ENCODE results near the gene PAPSS2.
"Not testable (repeated sequence)": the region's sequence is repeated elsewhere in the genome, so short reads cannot be mapped to it uniquely, and the experiment has no call there.

The PAPSS2 gene

GRCh38 chr10:87712913-87713616 is 53.4 kb downstream of the PAPSS2 start:
- no peak for DNase-seq

DNA sequence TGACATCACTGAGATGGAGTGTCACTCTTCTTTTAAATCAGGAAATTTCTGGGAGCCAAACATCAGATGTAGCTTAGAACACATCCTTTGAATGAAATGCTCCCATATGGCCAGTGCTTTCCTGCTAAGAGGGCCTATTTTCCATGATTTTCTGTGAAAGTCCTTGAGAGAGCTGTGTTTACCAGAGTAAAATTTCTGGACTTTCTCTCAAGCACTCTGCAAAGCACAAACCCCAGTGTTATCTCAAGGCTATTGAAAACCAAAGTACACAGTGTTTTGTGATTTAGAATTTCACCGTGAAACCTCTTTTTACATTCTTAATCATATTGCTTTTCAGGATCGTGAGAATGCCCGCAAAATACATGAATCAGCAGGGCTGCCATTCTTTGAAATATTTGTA is 54.0 kb downstream of the PAPSS2 start:
- DNase-seq, result no peak

DNA sequence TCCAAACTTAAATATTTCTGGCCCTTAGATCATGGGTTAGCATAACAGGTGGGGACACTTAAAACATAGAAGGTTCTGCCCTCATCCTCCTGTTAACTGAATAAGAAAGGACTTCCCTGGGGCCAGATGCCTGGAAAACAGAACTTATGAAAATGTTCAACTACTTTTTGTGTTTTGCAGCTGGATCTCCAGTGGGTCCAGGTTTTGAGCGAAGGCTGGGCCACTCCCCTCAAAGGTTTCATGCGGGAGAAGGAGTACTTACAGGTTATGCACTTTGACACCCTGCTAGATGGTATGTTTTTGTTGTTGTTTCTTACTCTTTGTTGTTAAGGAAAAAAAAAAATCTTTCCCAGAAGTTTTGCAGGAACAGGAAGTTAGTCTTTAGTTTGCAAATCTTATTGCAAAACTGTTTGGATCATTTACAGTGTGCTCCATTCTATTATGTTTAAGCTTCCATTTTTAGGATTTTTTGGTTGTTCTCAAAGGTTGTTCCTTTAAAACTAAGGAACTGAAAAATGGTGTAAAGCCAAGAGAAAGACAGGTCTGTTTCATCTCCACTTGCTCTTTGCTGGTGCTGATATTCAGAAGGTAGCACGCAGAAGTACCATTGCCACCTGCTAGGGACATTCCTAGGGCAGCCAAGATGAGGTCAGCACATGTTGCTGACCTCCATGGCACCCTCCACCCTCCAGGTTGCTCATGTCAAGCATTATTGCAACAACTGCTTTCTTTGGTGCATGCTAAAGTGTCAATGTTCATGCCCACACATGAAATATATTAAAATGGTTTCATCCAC is 56.1 kb downstream of the PAPSS2 start:
- DNase-seq, result no peak

- no peak for DNase-seq
Measured at GRCh38 chr10:87716348-87716670, 56.6 kb downstream of the PAPSS2 start.

DNA sequence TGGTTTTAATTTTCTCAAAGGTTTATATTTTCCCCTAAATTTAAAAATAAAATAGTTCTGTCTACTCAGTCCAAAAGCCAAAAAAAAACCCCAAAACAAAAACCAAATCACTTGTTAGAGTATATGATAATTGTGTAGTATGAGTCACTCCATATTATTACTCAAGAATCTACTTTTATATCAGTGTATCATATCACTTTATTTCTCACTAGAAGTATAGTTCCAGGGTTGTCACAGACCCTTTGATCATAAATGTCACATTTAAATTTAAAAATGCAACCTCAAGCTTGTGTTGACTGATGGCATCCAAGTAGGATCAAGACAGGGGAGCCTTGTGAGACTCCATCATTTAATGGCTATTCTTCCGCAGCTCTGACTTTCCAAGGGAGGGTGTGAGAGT is 61.0 kb downstream of the PAPSS2 start:
- no peak for DNase-seq

- DNase-seq, result no peak
Measured at GRCh38 chr10:87721781-87722180, 62.1 kb downstream of the PAPSS2 start.

- DNase-seq, result no peak
Measured at GRCh38 chr10:87722716-87723115, 63.0 kb downstream of the PAPSS2 start.

DNA sequence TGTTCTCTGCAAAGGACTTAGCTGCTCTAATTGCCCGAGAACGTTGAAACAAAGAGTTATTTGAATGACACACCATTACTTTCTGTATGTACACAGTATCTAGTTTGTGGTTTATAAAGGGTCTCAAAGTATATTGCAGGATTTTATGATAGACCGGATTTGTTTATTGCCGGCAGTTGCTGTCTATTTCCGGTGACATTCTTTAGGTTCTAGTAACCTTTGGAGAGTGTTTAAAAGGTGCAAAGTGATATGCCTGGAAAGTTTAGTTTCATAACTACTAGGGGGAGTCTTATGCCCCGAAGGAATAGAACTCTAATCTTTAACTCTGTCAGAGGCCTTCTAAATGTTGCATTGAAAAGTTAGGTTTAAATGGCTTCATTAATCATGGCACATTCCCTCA is 63.8 kb downstream of the PAPSS2 start:
- DNase-seq, result no peak

- DNase-seq, result no peak
Measured at GRCh38 chr10:87724789-87725188, 65.1 kb downstream of the PAPSS2 start.

DNA sequence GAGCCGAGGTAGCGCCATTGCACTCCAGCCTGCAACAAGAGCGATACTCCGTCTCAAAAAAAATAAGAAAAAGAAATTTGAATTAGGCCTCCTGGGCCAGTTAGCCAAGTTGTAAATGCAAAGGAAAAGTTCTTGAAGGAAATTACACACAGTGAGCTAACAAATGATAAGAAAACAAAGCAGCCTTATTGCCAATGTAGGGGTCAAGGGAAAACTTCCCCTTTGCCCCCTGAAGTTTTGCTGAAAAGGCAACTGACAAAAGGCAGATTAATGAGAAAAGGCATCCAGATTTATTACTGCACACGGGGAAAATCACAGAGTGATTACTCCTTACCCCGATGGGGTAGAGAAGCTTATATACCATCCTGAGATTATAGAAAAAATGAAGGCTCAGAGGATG is 70.3 kb downstream of the PAPSS2 start:
- no peak for DNase-seq

- peak; percentile 6 for DNase-seq
Measured at GRCh38 chr10:87733081-87733480, 73.4 kb downstream of the PAPSS2 start.

DNA sequence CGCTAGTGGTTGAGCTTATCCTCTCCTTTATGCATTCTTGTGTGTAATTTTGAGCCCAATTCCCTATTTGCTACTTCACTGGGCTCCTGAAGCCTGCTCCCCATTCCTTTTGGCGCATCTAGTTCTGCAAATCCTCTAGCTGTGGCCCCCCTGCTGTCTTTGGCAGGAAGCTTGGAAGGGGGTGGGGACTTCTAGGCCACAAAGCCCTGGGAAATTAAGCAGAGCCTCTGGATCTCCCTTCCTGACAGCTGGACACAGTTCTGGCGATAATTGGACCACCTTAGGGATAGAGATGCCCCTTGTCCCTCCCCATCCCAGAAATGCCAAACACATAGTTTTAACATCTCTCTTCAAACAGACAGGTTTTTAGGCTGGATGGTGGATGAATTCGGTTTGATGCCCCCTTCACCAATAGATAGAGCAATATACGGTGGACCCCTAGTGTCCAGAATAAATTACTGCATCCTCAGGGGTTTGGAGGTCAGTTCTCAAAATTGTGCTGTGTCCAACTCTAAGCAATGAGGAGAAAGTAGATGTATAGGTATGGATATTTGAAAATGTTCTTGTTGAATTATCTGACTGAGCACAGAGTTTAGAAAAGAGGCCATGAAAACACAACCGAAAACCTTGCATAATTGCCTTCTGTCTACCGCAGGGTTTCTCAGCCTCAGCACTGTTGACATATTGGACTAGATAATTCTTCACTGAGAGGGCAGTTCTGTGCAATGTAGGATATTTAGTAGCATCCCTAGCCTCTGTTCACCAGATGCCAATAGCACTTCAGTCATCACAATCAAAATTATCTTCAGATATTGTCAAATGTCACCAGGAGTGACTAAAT is 75.5 kb downstream of the PAPSS2 start:
- peak; percentile 72 for DNase-seq

GRCh38 chr10:87738253-87738652 is 78.6 kb downstream of the PAPSS2 start:
- not testable (repeated sequence) for DNase-seq

DNA sequence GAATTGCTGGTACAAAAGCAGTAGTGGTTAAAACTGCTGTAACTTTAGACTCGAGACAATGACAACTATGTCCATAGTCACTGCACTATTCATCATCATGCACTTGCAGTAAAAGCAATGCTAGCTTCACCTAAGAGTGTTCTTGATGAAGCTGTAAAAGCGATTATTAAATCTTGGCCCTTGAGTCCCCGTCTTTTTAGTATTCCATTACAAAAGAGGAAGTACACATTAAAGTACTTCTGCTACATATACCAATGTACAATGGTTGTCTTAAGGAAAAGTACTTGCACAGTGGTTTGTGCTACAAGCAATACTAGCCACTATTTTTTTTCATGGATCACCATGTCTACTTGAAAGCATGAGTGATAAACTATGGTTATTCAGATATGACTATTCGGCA is 80.0 kb downstream of the PAPSS2 start:
- no peak for DNase-seq

DNA sequence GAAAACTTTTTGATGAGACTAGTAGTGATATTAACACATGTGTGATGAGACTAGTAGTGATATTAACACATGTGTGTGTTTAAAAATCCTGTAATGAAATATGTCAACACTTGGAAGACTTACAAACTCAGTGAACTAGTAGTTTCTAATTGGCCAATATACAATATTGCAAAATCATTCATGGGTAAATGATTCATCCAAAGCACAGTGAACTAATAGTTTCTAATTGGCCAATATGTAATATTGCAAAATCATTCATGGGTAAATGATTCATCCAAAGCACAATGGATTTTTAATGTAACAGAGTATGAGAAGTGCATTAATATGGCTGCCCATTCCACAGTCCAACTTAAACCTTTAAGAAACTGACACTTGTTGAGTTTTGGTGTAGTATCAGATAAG is 80.6 kb downstream of the PAPSS2 start:
- DNase-seq, result no peak

- DNase-seq, result not testable (repeated sequence)
Measured at GRCh38 chr10:87742992-87743610, 83.4 kb downstream of the PAPSS2 start.

DNA sequence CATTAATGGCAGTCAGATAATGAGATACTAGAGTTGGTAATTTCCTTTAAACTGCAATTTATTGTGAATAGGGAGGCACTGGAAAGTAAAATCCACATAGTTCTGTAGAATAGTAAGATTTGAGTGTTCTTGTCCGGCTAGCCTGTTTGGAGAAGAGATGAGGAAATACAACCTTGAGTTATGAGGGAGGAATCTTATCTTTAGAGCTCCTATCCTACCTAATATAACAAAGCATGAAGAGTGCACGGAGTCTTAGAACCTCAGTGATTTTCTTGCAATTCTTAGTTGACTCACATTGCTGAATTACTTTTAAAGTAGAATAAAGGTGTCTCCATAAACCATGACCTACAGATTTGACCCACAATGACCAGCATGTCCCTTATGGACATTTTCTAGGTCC is 84.9 kb downstream of the PAPSS2 start:
- no peak for DNase-seq

DNA sequence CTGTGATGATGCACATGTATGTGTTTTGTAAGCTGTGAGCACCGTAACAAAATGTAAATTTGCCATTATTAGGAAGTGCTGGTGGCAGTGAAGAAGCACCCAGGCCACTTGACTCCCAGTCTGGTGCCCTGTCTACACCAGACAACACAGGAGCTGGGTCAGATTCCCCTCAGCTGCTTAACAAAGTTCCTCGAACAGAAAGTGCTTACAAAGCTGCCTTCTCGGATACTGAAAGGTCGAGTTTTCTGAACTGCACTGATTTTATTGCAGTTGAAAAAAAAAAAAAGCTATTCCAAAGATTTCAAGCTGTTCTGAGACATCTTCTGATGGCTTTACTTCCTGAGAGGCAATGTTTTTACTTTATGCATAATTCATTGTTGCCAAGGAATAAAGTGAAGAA is 87.2 kb downstream of the PAPSS2 start:
- DNase-seq, result no peak

- DNase-seq, result not testable (repeated sequence)
Measured at GRCh38 chr10:87748244-87748643, 88.6 kb downstream of the PAPSS2 start.

GRCh38 chr10:87750001-87750671 is 90.5 kb downstream of the PAPSS2 start:
- peak; percentile 4 for DNase-seq

GRCh38 chr10:87750817-87751216 is 91.1 kb downstream of the PAPSS2 start:
- no peak for DNase-seq

DNA sequence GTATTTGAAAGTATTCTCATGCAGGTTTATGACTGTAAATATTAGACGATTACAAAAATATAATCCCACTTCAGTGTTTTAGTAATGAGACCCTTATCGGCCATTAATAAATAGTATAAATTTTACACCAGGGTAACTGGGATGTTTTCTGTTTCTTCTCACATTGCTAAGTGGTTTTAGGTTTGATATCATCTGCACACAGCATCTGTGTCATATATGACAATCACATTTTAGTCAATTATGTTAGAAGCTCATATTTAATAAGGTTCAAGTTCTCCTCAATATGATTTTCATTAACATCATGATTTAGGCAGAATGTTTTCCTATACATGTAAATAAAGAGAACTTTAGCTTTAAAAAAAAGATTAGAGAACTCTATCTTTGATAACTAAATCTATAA is 91.6 kb downstream of the PAPSS2 start:
- no peak for DNase-seq

DNA sequence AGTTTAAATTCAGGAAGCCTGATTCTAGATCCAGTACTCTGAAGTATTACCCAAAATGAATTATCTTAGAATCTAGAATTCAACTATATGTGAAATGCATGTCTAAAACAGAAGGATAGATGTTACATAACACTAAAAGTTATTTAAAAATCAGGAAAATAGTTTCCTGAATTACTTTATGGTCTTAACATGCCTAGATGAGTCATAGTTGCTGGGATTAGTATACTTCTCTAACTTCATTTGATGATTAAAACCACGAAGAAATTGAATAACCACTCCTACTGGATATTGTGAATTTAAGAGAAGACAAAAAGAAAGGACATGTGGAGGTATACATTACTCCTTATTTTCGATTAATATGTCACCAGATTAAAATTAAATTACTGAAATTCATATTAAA is 92.9 kb downstream of the PAPSS2 start:
- DNase-seq, result no peak

All from NCI-H82 (cell line).